Measurements from ENCODE around the gene F10.

DNA sequence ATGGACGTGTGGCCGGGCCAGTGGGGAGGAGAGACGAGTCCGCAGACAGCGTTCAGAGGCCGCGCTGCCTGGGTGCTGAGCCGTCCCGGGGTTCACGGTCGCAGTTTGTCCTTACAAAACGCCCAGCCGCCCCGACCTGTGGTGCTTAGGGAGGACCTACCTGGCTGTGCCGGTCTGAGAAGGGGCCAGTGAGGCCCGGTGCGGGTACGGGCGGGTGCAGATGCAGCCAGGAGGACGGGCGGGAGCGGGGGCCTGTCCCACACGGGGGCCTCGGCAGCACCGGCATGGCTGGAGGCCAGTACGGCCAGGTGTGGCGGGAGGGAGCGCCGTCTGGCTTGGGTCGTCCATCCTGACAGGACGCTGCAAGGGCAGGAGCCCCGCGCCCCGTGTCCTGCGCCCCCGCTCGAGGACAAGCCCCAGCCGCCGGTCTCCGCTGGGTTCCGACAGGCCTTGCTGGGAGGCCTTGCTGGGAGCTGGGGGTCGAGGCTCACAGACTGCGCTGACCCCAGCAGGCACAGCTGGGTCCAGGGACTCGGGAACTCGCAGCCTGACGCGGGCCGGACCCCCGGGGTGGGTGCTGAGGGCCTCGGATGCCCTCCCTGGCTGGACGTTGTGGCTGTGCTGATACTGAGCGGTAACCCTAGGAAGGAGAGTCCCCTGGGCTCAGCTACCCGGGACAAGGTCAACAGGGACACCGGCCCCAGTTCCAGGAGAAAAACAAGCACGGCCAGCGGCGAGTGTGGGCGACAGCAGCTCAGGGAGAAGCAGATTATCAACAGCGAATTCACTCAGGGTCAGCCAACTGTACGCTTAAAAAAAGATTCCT lies 30.6 kb downstream of the F10 start:
- TF ChIP-seq POLR2AphosphoS5 (IDR thresholded peaks at IDR 0.05; ENCODE audit: low read depth, low read length) (no peak), POLR2A (IDR thresholded peaks at IDR 0.05; ENCODE audit: low read depth, low read length) (no peak)
